OCI-LY7 (cell line): Measurements from ENCODE around the gene KNG1.

Experiments used
- EZH2phosphoT487 ChIP-seq: fragments of 200-600 bp; sonication (generic); IDR thresholded peaks from 2 replicates; pipeline ENCODE4 v1.6.1; 2018; ENCODE audit warnings: low read depth, borderline replicate concordance, mild to moderate bottlenecking, mixed run types, antibody characterized with exemption, low read length, moderate library complexity, mixed read lengths
- TF ChIP-seq, protein P1 (sequence below): fragments of 200-600 bp; sonication (generic); conservative IDR thresholded peaks from 2 replicates; pipeline ENCODE4 v1.5.1; 2014; ENCODE audit warnings: mild to moderate bottlenecking, antibody characterized with exemption, low read length, moderate library complexity, mixed read lengths

DNA sequence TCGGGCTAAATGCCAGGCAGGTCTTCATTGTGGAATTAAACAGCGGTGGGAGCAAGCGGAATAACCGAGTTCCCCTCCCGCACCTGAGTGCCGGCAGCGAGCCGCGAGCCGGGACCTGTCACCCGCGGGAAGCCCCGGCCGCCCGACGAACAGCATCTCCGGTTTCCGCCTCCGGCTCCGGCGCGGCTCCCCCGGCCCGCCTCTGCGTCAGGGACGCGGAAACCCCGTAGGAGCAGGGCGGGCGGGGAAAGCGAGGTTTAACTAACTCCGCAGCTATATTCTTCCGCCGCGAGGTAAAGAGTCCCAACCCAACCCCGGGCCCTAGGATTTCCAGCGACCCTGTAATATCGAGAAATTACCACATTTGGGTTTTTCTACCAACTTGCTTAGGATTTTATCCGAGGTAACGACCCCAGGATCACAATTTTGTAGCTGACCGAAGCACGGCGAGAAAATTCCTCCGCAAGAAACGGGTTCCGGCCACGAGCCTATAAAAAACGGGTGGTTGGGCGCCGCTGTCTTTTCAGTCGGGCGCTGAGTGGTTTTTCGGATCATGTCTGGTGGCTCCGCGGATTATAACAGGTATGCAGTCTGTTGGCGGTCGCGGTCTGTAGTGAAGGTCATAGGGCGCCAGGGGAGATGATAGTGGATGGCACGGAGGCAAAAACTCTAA, 66.0 kb downstream of the KNG1 start, which contains the start of gene EIF4A2:
- TF ChIP-seq, protein P1, sequence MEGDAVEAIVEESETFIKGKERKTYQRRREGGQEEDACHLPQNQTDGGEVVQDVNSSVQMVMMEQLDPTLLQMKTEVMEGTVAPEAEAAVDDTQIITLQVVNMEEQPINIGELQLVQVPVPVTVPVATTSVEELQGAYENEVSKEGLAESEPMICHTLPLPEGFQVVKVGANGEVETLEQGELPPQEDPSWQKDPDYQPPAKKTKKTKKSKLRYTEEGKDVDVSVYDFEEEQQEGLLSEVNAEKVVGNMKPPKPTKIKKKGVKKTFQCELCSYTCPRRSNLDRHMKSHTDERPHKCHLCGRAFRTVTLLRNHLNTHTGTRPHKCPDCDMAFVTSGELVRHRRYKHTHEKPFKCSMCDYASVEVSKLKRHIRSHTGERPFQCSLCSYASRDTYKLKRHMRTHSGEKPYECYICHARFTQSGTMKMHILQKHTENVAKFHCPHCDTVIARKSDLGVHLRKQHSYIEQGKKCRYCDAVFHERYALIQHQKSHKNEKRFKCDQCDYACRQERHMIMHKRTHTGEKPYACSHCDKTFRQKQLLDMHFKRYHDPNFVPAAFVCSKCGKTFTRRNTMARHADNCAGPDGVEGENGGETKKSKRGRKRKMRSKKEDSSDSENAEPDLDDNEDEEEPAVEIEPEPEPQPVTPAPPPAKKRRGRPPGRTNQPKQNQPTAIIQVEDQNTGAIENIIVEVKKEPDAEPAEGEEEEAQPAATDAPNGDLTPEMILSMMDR, result no peak
- no peak; the same call in 1 of the 2 replicates for TF ChIP-seq EZH2phosphoT487
